ENCODE results near the gene RAB17.

RAB17 gene

GRCh38 chr2:237540223-237540775, 50.2 kb downstream of the RAB17 start:
- DNase-seq (ENCODE audit: low read depth in 2 of 3, low spot score in 2 of 3), result no peak

GRCh38 chr2:237539681-237540080, 50.9 kb downstream of the RAB17 start:
- DNase-seq (ENCODE audit: low read depth in 2 of 3, low spot score in 2 of 3), result no peak

GRCh38 chr2:237538901-237539300, 51.6 kb downstream of the RAB17 start:
- no peak for DNase-seq (ENCODE audit: low read depth in 2 of 3, low spot score in 2 of 3)

- no peak for DNase-seq (ENCODE audit: low read depth in 2 of 3, low spot score in 2 of 3)
Observed at GRCh38 chr2:237538001-237538720, 52.4 kb downstream of the RAB17 start.

- no peak for DNase-seq (ENCODE audit: low read depth in 2 of 3, low spot score in 2 of 3)
Observed at GRCh38 chr2:237536617-237537016, 53.9 kb downstream of the RAB17 start.

- DNase-seq (ENCODE audit: low read depth in 2 of 3, low spot score in 2 of 3), result no peak
Observed at GRCh38 chr2:237536083-237536415, 54.5 kb downstream of the RAB17 start.

- DNase-seq (ENCODE audit: low read depth in 2 of 3, low spot score in 2 of 3), result no peak
Observed at GRCh38 chr2:237535385-237536082, 55.0 kb downstream of the RAB17 start.

GRCh38 chr2:237534380-237534779, 56.2 kb downstream of the RAB17 start:
- no peak for DNase-seq (ENCODE audit: low read depth in 2 of 3, low spot score in 2 of 3)

GRCh38 chr2:237533668-237534161, 56.8 kb downstream of the RAB17 start:
- DNase-seq (ENCODE audit: low read depth in 2 of 3, low spot score in 2 of 3), result no peak

GRCh38 chr2:237532160-237532559, 58.4 kb downstream of the RAB17 start:
- no peak for DNase-seq (ENCODE audit: low read depth in 2 of 3, low spot score in 2 of 3)

- no peak for DNase-seq (ENCODE audit: low read depth in 2 of 3, low spot score in 2 of 3)
Observed at GRCh38 chr2:237530472-237531433, 59.8 kb downstream of the RAB17 start.

GRCh38 chr2:237529452-237530402, 60.8 kb downstream of the RAB17 start:
- DNase-seq (ENCODE audit: low read depth in 2 of 3, low spot score in 2 of 3), result no peak

GRCh38 chr2:237527766-237528165, 62.8 kb downstream of the RAB17 start:
- no peak for DNase-seq (ENCODE audit: low read depth in 2 of 3, low spot score in 2 of 3)

- no peak for DNase-seq (ENCODE audit: low read depth in 2 of 3, low spot score in 2 of 3)
Observed at GRCh38 chr2:237527233-237527632, 63.3 kb downstream of the RAB17 start.

GRCh38 chr2:237525559-237526157, 64.9 kb downstream of the RAB17 start:
- no peak for DNase-seq (ENCODE audit: low read depth in 2 of 3, low spot score in 2 of 3)

- DNase-seq (ENCODE audit: low read depth in 2 of 3, low spot score in 2 of 3), result no peak
Observed at GRCh38 chr2:237524631-237525030, 65.9 kb downstream of the RAB17 start.

All from activated CD8-positive, alpha-beta memory T cell treated with anti-CD3 and anti-CD28 coated beads for 48 hours (primary cell).